Skeletal muscle satellite cell (primary cell): ENCODE data around the gene CLDN5.

Experiments used
- H3K27me3 ChIP-seq: 2 replicates; pipeline ENCODE4 v1.7.0; 2013; ENCODE audit warnings: low read length; ENCODE audit not compliant: control insufficient read depth, insufficient read depth
- H3K36me3 ChIP-seq: 2 replicates; pipeline ENCODE4 v1.7.0; 2013; ENCODE audit warnings: mild to moderate bottlenecking, control low read depth, low read length; ENCODE audit not compliant: insufficient read depth
- H3K4me1 ChIP-seq: 2 replicates; pipeline ENCODE4 v1.7.0; 2013; ENCODE audit warnings: low read length; ENCODE audit not compliant: control insufficient read depth, insufficient read depth
- H3K4me2 ChIP-seq: 2 replicates; pipeline ENCODE4 v1.7.0; 2013; ENCODE audit warnings: mild to moderate bottlenecking, low read length
- H3K4me3 ChIP-seq: 2 replicates; pipeline ENCODE4 v1.7.0; 2013; ENCODE audit warnings: low read length
- H3K9ac ChIP-seq: 2 replicates; pipeline ENCODE4 v1.7.0; 2013; ENCODE audit warnings: mild to moderate bottlenecking, low read depth, low read length, moderate library complexity
- H3K9me3 ChIP-seq: replicated peaks from 2 replicates; pipeline ENCODE4 v1.7.0; 2013; ENCODE audit warnings: mild to moderate bottlenecking, control low read depth, low read length

CLDN5 gene

DNA sequence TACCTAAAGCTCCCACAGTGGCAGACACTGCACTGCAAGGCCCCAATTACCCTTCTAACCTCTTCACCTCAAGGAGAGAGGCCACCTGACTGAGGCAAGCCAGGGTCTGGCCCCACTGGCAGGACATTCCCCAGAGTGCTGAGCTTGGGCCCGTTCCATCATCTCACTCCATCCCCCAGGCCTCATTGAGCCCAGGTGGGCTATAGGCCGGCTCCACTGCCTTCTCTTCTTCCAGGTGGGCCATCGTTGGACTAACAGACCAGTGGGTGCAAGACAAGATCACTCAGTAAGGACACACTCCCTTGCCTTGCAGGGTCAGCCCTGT is 25.4 kb downstream of the CLDN5 start:
- Histone ChIP-seq H3K9ac (no peak overlapping the region), H3K27me3 (no peaks in the 10 kb centered on the region), H3K4me2 (no peak overlapping the region), H3K36me3 (peaks cover 20% of the 10 kb centered on the region), H3K4me1 (peaks cover 13% of the 10 kb centered on the region), H3K4me3 (no peak overlapping the region), H3K9me3 (no peaks in the 10 kb centered on the region)

DNA sequence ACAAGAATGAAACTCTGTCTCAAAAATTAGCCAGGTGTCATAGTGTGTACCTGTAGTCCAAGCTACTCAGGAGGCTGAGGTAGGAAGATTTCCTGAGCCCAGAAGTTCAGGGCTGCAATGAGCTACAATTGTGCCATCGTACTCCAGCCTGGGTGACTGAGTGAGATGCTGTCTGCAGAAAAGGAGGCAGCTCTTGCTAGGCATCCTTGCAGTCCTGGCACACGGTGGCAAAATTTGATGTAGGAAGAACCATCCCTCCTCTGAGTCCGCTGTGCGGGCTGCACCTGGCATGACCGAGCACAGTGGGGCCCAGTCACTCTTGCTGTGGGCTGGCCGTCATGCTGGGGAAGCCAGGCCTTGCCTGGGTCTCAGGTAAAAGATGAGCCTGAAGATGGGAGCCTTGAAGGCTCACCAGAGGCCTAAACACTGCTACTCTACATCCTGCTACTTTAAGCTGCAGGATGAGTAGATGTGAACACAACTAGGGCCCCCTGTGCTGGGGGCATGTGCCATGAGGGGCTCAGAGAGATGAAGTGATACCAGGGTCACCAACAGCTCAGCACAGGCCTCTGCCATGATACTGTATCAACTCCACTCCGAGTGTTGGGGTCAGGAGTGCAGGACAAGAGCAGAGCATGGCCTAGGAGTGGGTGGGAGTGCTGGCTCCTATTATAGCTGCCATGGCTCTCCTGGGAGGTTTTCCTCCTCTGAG is 25.9 kb downstream of the CLDN5 start:
- Histone ChIP-seq H3K36me3 (peaks cover 20% of the 10 kb centered on the region), H3K27me3 (no peaks in the 10 kb centered on the region), H3K9me3 (no peaks in the 10 kb centered on the region), H3K4me3 (no peak overlapping the region), H3K9ac (no peak overlapping the region), H3K4me2 (no peak overlapping the region), H3K4me1 (peaks cover 13% of the 10 kb centered on the region)

DNA sequence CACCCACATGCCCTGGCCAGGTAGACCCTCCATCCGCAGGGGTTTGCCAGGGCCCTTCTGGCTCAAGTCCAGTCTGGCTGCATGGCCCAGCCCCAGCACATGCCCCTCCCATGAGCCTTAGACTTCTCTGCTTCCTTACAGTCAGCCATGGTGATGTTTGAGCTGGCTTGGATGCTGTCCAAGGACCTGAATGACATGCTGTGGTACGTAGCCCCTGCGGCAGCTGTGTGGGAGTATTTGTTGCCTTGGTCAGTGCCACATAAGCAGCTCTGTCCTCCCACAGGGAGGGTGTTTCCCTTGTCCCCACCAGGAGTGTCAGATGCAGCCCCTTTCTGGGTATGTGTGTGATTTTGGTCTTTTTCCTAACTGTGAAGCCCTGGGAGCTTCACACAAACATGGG is 27.0 kb downstream of the CLDN5 start:
- peak overlapping the region; percentile 51 for H3K9ac ChIP-seq
- no peak overlapping the region for H3K4me3 ChIP-seq

DNA sequence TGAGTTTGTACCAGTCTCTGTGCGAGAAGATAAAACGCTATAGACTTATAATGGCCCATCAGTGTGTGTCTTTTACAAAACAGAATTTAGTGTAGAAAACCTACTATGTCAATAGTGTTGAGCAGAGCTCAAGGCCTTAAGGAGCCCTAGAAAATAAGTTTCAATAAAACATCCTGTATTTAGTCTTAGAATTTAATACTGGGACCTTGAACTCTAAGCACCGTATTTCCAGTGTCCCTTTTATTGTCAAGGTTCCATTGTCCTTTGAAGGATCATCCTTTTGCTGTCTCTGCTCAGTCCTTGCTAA is 27.9 kb downstream of the CLDN5 start:
- Histone ChIP-seq H3K4me3 (no peak overlapping the region), H3K9ac (no peak overlapping the region), H3K4me2 (no peak overlapping the region), H3K27me3 (no peaks in the 10 kb centered on the region), H3K9me3 (no peaks in the 10 kb centered on the region), H3K36me3 (peaks cover 20% of the 10 kb centered on the region), H3K4me1 (peaks cover 13% of the 10 kb centered on the region)

More for the DNA sequence above, 27.0 kb downstream of the CLDN5 start:
- Histone ChIP-seq H3K4me1 (peaks cover 13% of the 10 kb centered on the region), H3K9me3 (no peaks in the 10 kb centered on the region), H3K27me3 (no peaks in the 10 kb centered on the region), H3K36me3 (peaks cover 20% of the 10 kb centered on the region), H3K4me2 (peak overlapping the region; percentile 56)

DNA sequence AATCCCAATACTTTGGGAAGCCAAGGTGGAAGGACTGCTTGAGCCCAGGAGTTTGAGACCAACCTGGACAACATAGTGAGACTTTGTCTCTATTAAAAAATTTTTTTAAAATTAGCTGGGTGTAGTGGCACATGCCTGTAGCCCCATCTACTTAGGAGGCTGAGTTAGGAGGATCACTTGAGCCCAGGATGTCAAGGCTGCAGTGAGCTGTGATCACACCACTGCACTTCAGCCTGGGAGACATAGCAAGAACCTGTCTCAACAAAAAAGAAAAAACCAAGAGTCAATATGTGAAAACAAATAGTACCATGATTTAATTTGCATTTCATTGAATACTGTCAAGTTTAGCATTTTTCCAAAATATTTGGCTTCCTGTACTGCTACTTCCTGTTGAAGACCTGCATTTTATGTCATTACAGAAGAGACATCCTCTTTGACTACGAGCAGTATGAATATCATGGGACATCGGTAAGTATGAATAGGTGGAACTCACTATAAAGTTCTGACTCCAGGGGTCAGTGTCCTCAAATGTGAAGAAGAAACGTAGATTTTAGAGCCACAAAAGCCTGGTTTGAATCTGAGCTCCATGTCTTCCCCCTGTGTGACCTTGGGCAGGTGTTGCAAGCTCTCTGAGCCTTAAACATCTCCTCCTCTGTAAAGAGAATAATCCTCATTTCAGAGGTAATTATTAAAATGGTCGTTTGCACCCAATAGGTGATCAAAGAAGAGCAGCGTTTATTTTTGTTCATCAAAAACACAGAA is 28.5 kb downstream of the CLDN5 start:
- Histone ChIP-seq H3K27me3 (no peaks in the 10 kb centered on the region), H3K9ac (no peak overlapping the region), H3K4me1 (peaks cover 13% of the 10 kb centered on the region), H3K9me3 (no peaks in the 10 kb centered on the region), H3K4me3 (no peak overlapping the region), H3K4me2 (no peak overlapping the region), H3K36me3 (peaks cover 20% of the 10 kb centered on the region)

DNA sequence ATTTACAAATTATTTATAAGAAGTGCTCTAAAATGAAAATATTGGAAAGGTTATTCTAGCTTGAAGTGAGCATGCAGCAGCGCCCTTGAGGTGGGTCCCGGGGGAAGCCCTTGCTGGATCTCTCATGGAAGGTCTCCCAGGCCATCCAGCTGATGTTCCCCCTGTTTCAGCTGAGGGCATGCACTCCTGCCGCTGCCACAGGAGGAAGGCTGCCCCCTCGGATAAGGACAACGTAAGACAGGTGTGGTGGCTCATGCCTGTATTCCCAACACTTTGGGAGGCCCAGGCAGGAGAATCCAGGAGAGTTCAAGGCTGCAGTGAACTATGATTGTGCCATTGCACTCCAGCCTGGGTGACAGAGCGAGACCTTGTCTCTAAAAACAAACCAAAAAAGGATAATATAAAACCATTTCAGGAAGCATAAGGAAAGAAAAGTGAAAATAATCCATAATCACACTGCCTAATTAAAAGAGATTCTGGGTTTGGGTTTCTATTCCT is 29.5 kb downstream of the CLDN5 start:
- no peak overlapping the region for H3K4me2 ChIP-seq
- H3K27me3 ChIP-seq: no peaks in the 10 kb centered on the region
- H3K9me3 ChIP-seq: no peaks in the 10 kb centered on the region
- H3K36me3 ChIP-seq: peaks cover 20% of the 10 kb centered on the region
- H3K9ac ChIP-seq: no peak overlapping the region
- peaks cover 13% of the 10 kb centered on the region for H3K4me1 ChIP-seq
- no peak overlapping the region for H3K4me3 ChIP-seq

DNA sequence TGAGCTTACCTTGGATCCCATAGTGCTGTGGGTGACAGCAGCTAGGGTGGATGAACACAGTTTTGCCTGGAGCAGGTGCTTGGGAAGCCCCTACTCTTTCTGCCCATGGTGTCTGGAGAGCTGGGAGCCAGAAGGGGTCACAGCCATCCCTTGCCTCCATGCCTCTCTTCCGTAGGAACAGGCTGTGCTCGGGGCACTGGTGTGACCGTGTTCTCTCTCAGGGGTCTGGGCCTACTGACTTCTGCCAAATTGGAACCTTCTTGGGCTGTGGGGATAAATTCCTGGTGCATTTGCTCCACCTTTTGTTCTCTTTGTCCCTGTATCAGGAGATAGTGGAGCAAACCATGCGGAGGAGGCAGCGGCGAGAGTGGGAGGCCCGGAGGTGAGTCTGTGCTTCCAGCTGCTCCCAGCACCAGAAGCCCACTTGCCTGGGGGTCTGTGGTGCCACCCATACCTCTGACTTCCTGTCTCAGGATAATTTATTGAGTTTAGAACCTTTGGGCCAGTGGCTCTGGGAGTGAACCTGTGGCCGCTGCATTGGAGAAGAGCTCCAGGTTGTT is 30.1 kb downstream of the CLDN5 start:
- Histone ChIP-seq H3K27me3 (no peaks in the 10 kb centered on the region), H3K9me3 (no peaks in the 10 kb centered on the region), H3K9ac (no peak overlapping the region), H3K4me1 (peaks cover 13% of the 10 kb centered on the region), H3K4me3 (no peak overlapping the region), H3K4me2 (no peak overlapping the region), H3K36me3 (peaks cover 20% of the 10 kb centered on the region)

DNA sequence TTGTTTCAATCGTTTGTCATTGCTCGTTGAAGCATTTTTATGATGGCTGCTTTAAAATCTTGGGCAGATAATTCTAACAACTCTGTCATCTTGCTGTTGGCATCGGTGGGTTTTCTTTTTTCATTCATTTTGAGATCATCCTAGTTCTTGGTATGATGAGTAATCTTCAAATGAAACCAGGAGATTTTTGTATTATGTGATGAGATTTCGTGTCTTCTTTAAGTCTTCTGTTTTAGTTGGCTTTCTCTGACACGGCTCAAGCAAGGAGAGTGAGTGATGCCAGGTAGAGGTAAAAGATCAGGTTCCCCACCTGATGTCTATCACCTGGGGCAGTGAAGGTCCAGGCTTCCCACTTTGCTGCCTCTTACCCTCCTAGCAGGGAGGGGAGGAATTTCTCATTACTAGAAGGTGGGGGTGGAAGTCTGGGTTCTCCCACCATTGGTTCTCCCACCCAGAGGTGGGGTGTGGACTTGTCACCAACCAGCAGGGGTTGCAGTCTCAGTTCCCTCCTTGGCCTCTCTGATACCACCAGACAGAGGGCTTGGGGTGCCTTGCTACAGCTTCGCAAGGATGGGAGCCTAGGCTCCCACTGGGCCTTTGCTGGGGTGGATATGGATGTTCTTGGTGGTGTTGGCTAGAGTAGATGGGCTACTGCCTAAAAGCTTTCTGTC is 31.6 kb downstream of the CLDN5 start:
- Histone ChIP-seq H3K9me3 (no peaks in the 10 kb centered on the region), H3K4me2 (no peak overlapping the region), H3K36me3 (peaks cover 11% of the 10 kb centered on the region), H3K4me1 (peaks cover 12% of the 10 kb centered on the region), H3K4me3 (no peak overlapping the region), H3K9ac (no peak overlapping the region), H3K27me3 (no peaks in the 10 kb centered on the region)

DNA sequence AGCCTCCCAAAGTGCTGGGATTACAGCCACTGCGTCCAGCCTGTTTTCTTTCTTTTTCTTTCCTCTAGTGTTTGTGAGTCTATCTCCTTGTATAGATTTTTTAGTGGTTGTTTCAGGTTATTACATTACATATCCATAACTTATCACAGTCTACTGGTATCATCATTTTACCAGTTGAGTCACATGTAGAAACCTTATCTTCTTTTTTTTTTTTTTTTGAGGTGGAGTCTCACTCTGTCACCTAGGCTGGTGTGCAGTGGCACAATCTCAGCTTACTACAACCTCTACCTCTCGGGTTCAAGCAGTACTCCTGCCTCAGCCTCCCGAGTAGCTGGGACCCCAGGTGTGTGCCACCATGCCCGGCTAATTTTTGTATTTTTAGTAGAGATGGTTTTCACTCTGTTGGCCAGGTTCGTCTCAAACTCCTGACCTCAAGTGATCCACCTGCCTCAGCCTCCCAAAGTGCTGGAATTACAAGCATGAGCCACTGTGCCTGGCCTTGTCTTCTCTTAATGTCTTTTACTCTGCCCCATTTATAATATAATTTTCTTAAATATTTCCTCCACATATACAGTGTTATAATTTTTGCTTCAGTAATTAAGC is 33.5 kb downstream of the CLDN5 start:
- H3K9me3 ChIP-seq: no peaks in the 10 kb centered on the region
- no peak overlapping the region for H3K9ac ChIP-seq
- no peaks in the 10 kb centered on the region for H3K27me3 ChIP-seq
- H3K4me3 ChIP-seq: no peak overlapping the region
- H3K4me2 ChIP-seq: no peak overlapping the region
- no peaks in the 10 kb centered on the region for H3K4me1 ChIP-seq
- peaks cover 2% of the 10 kb centered on the region for H3K36me3 ChIP-seq

DNA sequence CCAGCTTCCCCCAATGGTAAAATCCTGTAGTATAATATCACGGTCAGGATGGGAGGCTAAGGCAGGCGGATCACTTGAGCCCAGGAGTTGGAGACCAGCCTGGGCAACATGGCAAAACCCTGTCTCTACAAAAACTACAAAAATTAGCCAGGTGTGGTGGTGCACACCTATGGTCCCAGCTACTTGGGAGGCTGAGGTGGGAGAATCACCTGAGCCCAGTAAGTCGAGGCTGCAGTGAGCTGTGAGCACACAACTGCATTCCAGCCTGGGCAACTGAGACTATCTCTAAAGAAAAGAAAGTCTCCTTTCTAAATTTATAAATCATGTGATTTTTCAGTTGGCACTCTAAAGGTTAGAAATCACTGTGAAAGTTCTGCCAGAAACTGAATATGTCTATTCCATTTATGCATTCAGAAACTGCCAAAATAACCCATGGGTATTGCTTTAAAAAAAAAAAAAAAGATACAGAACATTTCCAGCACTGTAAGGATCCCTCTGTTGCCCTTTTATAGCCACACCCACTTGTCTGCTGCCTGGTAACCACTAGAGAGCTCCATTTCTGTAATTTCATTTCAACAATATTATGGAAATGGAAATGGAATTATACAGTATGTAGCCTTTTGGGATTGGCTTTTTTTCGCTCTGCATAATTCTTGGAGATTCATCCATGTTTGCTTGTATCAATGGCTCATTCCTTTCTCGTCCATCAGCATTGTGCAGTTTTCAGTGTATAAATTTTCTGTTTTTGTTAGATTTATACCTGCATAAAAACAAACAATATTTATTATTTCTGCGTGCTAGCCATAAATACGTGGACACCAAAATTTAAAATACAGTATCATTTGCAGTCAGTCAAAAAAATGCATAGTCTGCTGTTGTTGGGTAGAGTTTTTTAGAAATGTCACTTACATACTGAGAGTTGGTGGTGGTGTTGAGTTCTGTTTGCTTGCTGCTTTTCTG is 35.0 kb downstream of the CLDN5 start:
- H3K4me2 ChIP-seq: no peak overlapping the region
- H3K9me3 ChIP-seq: no peaks in the 10 kb centered on the region
- no peak overlapping the region for H3K4me3 ChIP-seq
- no peak overlapping the region for H3K9ac ChIP-seq
- H3K4me1 ChIP-seq: peaks cover 8% of the 10 kb centered on the region
- no peaks in the 10 kb centered on the region for H3K27me3 ChIP-seq
- peaks cover 7% of the 10 kb centered on the region for H3K36me3 ChIP-seq
